ENCODE results near the gene INTS14. TPM values are rescaled to one million over a fixed set of nuclear protein-coding genes. Genes with fewer than 3 reads are reported as not detected.

The INTS14 gene
- total RNA-seq (ENCODE audit: insufficient read depth, low replicate concordance): 25.0 TPM

GRCh38 chr15:65610871-65611718 lies at the start of gene INTS14:
Gene INTS14, minus strand, starts transcription at chr15:65611131. Its CDS starts 3,751 bp downstream, at chr15:65607380.
- peak; percentile 98 for DNase-seq (ENCODE audit: low spot score)

DNA sequence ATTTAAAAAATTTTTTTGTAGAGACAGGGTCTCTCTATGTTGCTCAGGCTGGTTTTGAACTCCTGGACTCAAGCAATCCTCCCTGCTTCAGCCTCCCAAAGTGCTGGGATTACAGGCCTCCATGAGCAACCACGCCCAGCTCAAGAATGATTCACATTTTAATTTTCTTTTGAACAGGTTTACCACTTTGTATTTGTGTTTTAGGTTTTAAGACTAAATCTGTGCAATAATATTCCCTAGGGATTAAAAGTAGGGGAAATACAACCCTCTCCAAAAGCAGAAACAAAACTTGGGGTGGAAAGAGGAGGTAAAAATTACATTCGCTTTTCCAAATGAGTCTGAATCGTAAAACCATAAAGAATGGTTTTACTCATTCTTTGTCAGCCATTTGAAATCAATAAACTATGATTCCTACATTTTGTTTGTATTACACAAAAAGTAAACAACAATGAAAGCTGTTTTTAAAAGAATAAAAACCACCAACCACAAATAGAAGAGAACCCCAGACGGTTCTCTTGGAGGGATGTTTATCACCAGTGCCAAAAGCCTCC lies 48.6 kb upstream of the INTS14 start:
- no peak for DNase-seq (ENCODE audit: low spot score)

- no peak for DNase-seq (ENCODE audit: low spot score)
Observed at GRCh38 chr15:65655457-65655856, 44.5 kb upstream of the INTS14 start.

GRCh38 chr15:65655026-65655425 lies 44.1 kb upstream of the INTS14 start:
- no peak for DNase-seq (ENCODE audit: low spot score)

GRCh38 chr15:65653801-65654521 lies 43.0 kb upstream of the INTS14 start:
- no peak for DNase-seq (ENCODE audit: low spot score)

DNA sequence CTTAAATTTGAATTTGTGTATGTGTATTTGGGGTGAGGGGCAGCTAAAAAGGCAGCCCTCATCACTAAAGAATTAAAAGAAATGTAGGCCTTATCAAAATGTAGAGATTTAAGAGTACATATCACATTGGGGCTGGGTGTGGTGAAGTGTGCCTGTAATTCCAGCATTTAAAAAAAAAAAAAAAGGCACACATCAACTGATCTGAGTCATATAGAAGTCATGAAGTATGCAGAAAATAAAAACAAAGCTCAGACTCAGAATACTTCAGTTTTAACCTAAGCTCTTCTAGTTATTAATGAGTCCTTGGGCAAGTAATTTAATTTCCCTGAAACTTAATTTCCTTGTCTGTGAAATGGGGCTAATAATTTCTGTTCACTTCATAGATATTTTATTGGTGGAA lies 42.4 kb upstream of the INTS14 start:
- DNase-seq (ENCODE audit: low spot score): peak; percentile 10

DNA sequence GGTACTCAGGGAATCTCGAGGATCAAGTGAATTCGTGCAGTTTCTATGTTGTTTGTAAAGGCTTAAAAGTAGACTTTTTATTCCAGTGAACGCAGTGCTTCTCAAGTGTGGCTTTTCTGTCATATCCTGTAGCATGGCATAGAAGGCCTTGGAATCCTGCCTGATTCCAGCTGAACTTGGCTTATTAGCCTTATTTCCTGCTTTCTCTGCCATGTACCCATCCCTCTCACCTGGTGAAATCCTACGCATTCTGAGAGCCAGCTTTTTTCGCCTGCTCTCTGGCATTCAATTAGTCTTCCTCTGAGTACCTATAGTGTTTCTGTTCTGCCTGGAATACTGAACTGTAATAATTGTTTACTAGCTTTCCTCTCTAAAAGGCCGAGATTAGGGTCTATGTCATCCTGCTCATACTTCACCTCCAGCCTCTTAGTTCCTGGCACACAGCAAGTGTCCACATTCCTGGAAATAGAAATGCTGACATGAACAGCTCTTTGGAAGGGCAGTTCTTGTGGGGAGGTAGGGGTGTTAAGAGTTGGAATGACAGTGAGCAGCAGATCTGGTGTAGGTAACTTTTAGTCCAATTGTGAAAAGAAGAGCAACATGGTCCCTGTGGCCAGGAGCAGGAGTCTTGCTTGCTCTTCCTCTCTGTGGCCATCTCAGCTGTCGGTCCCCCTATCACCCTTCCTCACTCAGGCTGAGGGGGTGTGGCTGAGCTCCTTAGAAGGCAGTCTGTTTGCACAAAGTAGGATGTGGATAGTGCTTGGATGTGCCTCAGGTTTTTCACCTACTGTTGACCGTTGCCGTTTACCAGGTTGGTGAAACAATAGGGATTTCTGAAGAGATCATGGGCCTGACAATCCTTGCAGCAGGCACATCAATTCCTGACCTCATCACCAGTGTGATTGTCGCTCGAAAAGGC lies 41.2 kb upstream of the INTS14 start:
- no peak for DNase-seq (ENCODE audit: low spot score)

- DNase-seq (ENCODE audit: low spot score): no peak
Observed at GRCh38 chr15:65651042-65651322, 40.1 kb upstream of the INTS14 start.

DNA sequence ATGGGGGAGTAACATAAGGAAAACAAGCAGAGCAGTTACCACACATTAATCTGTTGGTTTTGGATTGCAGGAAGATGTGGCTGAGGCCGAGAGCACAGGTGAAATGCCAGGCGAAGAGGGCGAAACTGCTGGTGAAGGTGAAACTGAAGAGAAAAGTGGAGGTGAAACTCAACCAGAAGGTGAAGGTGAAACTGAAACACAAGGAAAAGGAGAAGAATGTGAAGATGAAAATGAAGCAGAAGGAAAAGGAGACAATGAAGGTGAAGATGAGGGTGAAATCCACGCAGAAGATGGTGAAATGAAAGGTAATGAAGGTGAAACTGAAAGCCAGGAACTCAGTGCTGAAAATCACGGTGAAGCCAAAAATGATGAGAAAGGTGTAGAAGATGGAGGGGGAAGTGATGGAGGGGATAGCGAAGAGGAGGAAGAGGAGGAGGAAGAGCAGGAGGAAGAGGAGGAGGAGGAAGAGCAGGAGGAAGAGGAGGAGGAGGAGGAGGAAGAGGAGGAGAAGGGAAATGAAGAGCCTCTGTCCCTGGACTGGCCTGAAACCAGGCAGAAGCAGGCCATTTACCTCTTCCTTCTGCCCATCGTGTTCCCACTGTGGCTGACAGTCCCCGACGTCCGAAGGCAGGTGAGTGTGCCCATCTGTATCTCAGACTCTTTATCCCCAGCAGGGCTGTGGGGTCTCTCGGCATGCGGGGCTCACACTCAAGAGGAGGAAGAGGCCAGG lies 39.5 kb upstream of the INTS14 start:
- DNase-seq (ENCODE audit: low spot score): no peak

GRCh38 chr15:65646486-65646885 lies 35.6 kb upstream of the INTS14 start:
- no peak for DNase-seq (ENCODE audit: low spot score)

DNA sequence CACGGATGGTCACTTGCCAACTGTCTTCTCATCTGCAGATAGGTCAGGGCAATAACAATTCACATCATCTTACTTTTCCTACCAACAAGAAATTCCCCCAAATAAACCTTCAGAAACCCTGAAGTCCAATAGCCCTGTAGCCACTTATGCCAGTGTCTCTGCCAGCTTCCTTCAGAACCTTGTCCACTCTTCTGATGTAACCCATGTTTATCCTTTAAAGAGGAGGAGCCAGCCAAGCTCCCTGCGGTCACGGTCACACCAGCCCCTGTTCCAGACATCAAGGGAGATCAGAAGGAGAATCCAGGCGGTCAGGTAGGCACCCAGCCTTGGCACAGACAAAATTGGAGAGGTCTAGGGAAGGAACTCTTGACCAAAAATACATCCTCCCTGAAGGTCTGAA lies 34.5 kb upstream of the INTS14 start:
- no peak for DNase-seq (ENCODE audit: low spot score)

- no peak for DNase-seq (ENCODE audit: low spot score)
Observed at GRCh38 chr15:65644282-65644681, 33.4 kb upstream of the INTS14 start.

GRCh38 chr15:65642594-65642993 lies 31.7 kb upstream of the INTS14 start:
- no peak for DNase-seq (ENCODE audit: low spot score)

GRCh38 chr15:65641768-65642475 lies 31.0 kb upstream of the INTS14 start:
- DNase-seq (ENCODE audit: low spot score): no peak

GRCh38 chr15:65639509-65639908 lies 28.6 kb upstream of the INTS14 start:
- no peak for DNase-seq (ENCODE audit: low spot score)

DNA sequence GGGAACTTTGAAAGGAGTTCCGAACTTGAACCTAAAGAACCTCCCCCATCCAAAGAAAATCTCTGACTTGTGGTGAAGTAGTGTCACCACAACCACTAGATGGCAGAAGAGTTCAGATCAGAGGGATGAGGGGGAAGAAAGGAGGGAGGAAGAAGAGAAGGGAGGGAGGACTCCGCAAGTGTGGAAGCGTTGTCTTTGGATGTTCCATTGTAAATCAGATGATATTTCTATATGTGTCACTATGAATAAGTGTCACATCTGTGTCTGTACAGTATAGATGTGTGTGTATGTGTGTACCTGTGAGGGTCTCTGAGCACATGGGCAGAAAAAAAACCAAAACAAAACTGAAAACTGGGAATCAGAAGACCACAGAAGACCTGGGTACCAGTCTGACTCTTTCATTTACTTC lies 27.8 kb upstream of the INTS14 start:
- DNase-seq (ENCODE audit: low spot score): peak; percentile 83

DNA sequence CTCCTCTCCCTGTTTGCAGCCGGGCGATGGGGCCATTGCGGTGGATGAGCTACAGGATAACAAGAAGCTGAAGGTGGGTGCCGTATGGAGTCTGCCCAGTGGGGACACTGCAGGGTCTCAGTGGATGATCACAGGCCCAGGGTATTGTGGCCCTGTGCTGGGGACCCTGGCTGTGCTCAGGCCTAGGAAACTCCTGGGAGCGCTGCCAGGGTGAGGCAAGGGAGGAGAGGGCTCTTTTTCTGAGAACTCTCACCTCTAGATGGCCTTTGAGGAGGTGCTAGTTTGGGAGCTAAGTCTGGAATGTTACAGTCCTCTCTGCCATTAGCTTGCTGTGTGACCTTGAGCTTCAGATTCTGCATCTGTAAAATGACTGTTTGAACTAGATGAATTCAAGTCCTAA lies 27.2 kb upstream of the INTS14 start:
- DNase-seq (ENCODE audit: low spot score): no peak

DNA sequence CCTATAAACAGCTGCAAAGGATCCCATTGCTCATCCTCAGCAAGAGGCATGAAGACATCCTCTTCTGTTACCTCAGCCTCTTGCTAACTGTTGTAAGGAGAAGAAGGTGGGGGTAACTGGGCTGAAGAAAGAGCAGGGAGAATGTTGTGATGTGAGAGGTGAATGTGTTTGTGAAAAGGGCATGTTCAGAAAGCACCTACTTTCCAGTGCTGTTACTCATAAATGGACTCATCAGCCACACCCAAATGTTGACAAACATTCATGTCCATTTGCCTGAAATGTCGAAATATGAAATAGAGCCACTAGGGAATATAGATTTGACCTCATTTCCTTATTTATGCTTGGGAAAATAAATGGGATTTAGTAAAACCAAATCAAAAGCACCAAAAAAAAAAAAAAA lies 23.4 kb upstream of the INTS14 start:
- DNase-seq (ENCODE audit: low spot score): no peak

DNA sequence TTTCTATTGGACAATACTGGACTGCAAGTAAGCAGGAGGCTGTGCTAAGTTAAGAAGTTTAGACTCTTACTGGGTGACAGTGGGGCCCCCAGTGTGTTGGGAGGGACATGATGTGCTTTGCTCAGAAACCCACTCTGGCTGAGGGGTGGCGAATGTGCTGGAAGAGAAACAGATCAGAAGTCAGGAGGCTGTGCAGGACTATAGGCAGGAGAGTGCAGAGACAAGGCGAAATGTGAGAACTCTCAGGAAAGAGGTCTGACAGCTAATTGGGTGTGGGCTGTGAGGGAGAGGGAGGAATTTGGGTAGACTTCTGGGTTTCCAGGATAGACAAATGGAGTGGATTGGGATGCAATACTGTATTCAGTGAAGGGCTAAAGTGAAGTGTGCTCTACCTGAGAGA lies 22.8 kb upstream of the INTS14 start:
- no peak for DNase-seq (ENCODE audit: low spot score)

DNA sequence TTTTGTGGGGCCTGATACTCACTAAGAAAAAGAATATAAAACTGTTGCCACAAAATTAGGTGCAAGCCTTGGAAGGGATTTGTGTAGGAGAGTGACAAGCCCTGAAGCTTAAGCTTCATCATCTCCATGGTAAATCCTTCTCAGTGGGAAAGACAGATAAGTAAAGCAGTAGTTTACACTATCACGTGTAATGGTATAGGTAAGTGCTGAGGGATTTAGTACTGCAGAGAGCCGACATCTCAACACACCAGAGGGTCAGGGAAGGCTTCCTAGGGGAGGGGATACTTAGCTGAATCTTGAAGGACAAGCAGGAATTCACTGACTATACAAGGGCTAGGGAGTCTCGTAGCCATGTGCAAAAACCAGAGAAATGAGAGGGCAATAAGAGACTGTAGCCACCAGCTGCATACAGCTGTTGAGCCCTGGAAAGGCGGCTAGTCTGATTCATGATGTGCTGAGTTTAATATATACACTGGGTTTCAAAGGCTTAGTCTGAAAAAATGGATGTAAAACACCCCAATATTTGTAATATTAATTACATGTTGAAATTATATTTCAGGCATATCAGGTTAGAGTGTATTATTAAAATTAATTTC lies 21.9 kb upstream of the INTS14 start:
- DNase-seq (ENCODE audit: low spot score): no peak

All from umbilical cord (tissue), 2 donors.